NCI-H446 (cell line): ENCODE measurements around the gene ARX.

Source experiments
- DNase-seq, 2 experiments: peaks; one replicate each; lab custom pipeline; 2025; lab: John Stamatoyannopoulos, UW

The ARX gene

GRCh38 chrX:25015486-25016360 lies at the start of gene ARX:
Gene ARX, minus strand, starts transcription at chrX:25015965. Its CDS starts 228 bp downstream, at chrX:25015737.
- peak in 1 of 2 experiments; percentile 52 for DNase-seq

GRCh38 chrX:25059273-25059672 lies 43.5 kb upstream of the ARX start:
- DNase-seq: no peak

GRCh38 chrX:25052798-25053534 lies 37.2 kb upstream of the ARX start:
- DNase-seq: no peak

GRCh38 chrX:25049971-25050370 lies 34.2 kb upstream of the ARX start:
- DNase-seq: no peak

GRCh38 chrX:25049357-25049756 lies 33.6 kb upstream of the ARX start:
- no peak for DNase-seq

GRCh38 chrX:25048178-25048577 lies 32.4 kb upstream of the ARX start:
- DNase-seq: no peak

- DNase-seq: no peak
Observed at GRCh38 chrX:25043192-25043591, 27.4 kb upstream of the ARX start.

GRCh38 chrX:25039036-25039435 lies 23.3 kb upstream of the ARX start:
- no peak for DNase-seq

- no peak for DNase-seq
Observed at GRCh38 chrX:25034889-25035288, 19.1 kb upstream of the ARX start.

GRCh38 chrX:25029288-25029825 lies 13.6 kb upstream of the ARX start:
- DNase-seq: no peak

GRCh38 chrX:25028726-25029125 lies 13.0 kb upstream of the ARX start:
- no peak for DNase-seq

- DNase-seq: no peak
Observed at GRCh38 chrX:25026576-25026975, 10.8 kb upstream of the ARX start.

- DNase-seq: no peak
Observed at GRCh38 chrX:25025615-25026014, 9.8 kb upstream of the ARX start.

GRCh38 chrX:25023908-25024307 lies 8.1 kb upstream of the ARX start:
- no peak for DNase-seq

GRCh38 chrX:25022499-25023325 lies 6.9 kb upstream of the ARX start:
- DNase-seq: no peak

- peak in 1 of 2 experiments; percentile 48 for DNase-seq
Observed at GRCh38 chrX:25020905-25021449, 5.2 kb upstream of the ARX start.

- no peak for DNase-seq
Observed at GRCh38 chrX:25020391-25020904, 4.7 kb upstream of the ARX start.

- DNase-seq: no peak
Observed at GRCh38 chrX:25019707-25020390, 4.1 kb upstream of the ARX start.

GRCh38 chrX:25018682-25019081 lies 2.9 kb upstream of the ARX start:
- no peak for DNase-seq

- peak in 1 of 2 experiments; percentile 7 for DNase-seq
Observed at GRCh38 chrX:25017667-25018247, 2.0 kb upstream of the ARX start.
